ENCODE measurements around the gene ENOX1. TPM values are rescaled to one million over a fixed set of nuclear protein-coding genes. Genes with fewer than 3 reads are reported as not detected.

The ENOX1 gene
- total RNA-seq, 1 donor from 2014 or later: 0.60 TPM

DNA sequence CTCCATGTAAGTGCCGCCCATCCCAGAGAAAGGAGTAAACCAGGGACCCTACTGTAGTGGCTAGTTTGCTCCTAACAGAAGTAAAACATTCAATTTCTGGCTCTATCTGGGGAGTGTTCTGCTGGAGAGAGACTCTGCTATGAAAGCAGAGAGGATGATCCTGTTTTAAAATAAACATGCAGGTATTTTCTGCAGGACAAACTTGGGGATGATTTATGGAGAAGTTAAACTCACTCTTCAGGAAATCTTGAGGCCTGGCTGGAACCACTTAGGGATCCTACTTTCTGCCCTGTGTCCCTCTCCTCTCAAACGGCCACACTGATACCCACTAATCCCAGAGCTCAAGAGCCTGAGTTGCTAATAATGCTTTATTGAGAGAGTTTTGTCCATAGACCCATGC, 482.3 kb downstream of the ENOX1 start:
- intact Hi-C loops (cut with micrococcal nuclease): no loop called here
- Histone ChIP-seq H3K4me3 (no peak overlapping the region), H3K27me3 (ENCODE audit: low read depth) (no peaks in the 10 kb centered on the region), H3K36me3 (no peaks in the 10 kb centered on the region), H3K9me3 (replicated peaks) (no peaks in the 10 kb centered on the region), H3K27ac (replicated peaks) (no peak overlapping the region), H3K4me1 (peaks cover 28% of the 10 kb centered on the region)
- DNase-seq: no peak
- TF ChIP-seq, protein P1, sequence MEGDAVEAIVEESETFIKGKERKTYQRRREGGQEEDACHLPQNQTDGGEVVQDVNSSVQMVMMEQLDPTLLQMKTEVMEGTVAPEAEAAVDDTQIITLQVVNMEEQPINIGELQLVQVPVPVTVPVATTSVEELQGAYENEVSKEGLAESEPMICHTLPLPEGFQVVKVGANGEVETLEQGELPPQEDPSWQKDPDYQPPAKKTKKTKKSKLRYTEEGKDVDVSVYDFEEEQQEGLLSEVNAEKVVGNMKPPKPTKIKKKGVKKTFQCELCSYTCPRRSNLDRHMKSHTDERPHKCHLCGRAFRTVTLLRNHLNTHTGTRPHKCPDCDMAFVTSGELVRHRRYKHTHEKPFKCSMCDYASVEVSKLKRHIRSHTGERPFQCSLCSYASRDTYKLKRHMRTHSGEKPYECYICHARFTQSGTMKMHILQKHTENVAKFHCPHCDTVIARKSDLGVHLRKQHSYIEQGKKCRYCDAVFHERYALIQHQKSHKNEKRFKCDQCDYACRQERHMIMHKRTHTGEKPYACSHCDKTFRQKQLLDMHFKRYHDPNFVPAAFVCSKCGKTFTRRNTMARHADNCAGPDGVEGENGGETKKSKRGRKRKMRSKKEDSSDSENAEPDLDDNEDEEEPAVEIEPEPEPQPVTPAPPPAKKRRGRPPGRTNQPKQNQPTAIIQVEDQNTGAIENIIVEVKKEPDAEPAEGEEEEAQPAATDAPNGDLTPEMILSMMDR (IDR thresholded peaks at IDR 0.05; ENCODE audit: borderline replicate concordance): no peak

DNA sequence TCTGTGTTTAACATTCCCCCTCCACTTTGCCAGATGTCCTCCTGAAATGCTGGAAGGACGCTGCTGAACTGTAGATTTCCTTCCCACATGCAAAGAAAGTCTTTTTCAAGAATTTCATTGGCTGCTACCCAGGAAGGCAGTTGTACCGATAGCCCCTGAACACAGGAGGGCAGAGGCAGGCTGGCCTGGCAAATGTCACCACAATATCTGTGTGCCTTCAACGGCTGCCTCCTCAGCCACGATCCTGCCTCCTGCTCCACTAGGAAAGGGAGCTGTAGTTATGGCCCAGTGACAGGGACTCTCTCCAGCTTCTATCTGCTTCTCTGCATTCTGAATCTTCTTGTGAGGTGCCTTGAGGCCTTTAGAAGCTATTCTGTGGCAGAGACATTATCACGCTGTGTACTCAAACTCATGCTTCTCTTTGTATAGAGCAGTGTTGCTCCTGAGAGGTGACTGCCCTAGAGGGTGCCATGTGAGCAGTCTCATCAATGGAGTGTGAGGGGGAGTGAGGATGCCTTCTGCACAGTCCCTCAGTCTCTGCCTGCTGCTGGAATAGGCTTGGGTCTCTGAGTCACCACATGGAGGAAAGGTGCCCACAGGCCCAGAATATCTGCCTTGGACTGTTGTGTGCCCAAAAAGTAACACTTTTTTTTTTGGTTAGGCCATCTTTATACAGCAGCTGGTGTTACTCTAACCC, 483.6 kb downstream of the ENOX1 start:
- Histone ChIP-seq H3K9me3 (replicated peaks) (no peaks in the 10 kb centered on the region), H3K4me1 (peaks cover 31% of the 10 kb centered on the region), H3K4me3 (no peak overlapping the region), H3K27me3 (ENCODE audit: low read depth) (no peaks in the 10 kb centered on the region), H3K27ac (replicated peaks) (peak overlapping the region; percentile 40), H3K36me3 (no peaks in the 10 kb centered on the region)
- peak; percentile 54 for DNase-seq
- TF ChIP-seq, protein P1 (IDR thresholded peaks at IDR 0.05; ENCODE audit: borderline replicate concordance): peak; percentile 72
- intact Hi-C loops (cut with micrococcal nuclease): no loop called here

DNA sequence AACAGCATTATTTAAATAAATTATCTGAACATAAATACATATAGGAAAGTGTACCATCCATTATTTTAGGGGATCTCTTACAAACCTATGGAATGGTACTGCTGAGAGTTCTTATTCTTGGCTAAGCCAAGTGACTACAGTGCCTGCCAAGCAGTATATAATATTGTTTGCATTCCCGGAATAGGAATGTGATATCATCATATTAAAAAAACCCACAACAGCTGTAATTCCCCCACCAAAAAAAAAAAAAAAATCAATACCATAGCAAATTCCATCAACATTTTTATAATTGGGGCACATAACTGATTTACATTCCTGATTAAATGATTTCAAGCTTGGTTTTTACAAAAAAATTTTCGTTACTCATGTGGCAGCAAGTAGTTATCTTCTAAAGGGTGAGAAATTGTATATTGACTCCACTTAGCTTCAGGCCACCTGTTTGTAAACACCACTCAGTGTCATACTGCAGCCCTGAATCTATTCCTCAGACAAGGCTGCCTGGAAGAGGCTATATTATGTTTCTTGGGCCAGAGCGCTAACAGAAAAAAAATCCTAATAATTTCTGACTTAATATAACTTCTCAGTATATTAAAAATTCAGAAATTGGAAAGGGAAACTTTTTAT, 485.3 kb downstream of the ENOX1 start:
- no peaks in the 10 kb centered on the region for H3K27me3 ChIP-seq (ENCODE audit: low read depth)
- H3K4me3 ChIP-seq: no peak overlapping the region
- H3K27ac ChIP-seq (replicated peaks): no peak overlapping the region
- H3K36me3 ChIP-seq: no peaks in the 10 kb centered on the region
- H3K4me1 ChIP-seq: peaks cover 20% of the 10 kb centered on the region
- no peak for DNase-seq
- H3K9me3 ChIP-seq (replicated peaks): no peaks in the 10 kb centered on the region
- intact Hi-C loops (cut with micrococcal nuclease): no loop called here
- TF ChIP-seq, protein P1 (IDR thresholded peaks at IDR 0.05; ENCODE audit: borderline replicate concordance): no peak

DNA sequence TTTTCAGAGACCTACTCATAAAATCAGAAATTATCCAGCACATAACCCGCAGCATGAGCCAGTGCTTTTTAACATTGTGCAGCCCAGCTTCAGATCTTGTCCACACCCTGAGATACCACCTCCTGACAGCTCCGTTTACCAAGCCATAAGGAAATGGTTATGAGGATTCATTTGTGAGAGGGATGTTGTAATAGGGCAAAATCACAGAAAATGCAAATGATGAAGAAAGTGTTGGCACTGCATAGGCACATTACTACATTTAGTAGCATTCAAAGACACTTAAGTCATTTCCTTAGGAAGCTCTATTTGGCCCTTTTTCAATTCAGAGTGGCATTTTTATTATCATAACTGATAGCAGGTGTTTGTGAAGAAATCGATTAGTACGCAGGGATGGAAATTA, 485.9 kb downstream of the ENOX1 start:
- Histone ChIP-seq H3K27ac (replicated peaks) (no peak overlapping the region), H3K4me3 (no peak overlapping the region), H3K36me3 (no peaks in the 10 kb centered on the region), H3K4me1 (peaks cover 20% of the 10 kb centered on the region), H3K9me3 (replicated peaks) (no peaks in the 10 kb centered on the region), H3K27me3 (ENCODE audit: low read depth) (no peaks in the 10 kb centered on the region)
- TF ChIP-seq, protein P1 (IDR thresholded peaks at IDR 0.05; ENCODE audit: borderline replicate concordance): no peak
- DNase-seq: no peak
- intact Hi-C loops (cut with micrococcal nuclease): no loop called here

DNA sequence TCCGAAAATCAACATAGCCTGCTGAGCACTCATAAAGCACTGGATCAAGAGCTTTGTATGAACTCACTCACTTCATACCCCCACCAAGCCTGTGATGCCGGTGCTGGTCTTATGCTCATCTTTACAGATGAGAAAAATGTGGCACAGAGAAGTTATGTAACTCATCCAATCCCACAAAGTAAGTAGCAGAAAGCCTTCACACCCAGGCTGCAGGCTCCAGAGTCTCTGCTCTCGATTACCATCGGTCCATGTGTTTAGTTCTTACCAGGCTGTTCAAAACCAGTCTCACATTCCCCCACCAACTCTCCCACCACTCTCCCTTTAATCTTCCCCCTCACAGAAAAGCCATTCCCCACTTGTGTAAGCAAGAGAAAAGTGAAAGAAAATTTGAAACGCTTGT, 487.4 kb downstream of the ENOX1 start:
- Histone ChIP-seq H3K4me1 (peaks cover 20% of the 10 kb centered on the region), H3K27ac (replicated peaks) (no peak overlapping the region), H3K4me3 (no peak overlapping the region), H3K9me3 (replicated peaks) (no peaks in the 10 kb centered on the region), H3K36me3 (no peaks in the 10 kb centered on the region), H3K27me3 (ENCODE audit: low read depth) (no peaks in the 10 kb centered on the region)
- intact Hi-C loops (cut with micrococcal nuclease): no loop called here
- TF ChIP-seq, protein P1 (IDR thresholded peaks at IDR 0.05; ENCODE audit: borderline replicate concordance): no peak
- no peak for DNase-seq
